OCI-LY7 (cell line): ENCODE data around the gene ZNRF1.

Source experiments
- CTCF ChIP-seq: fragments of 200-600 bp; sonication (generic); conservative IDR thresholded peaks from 2 replicates; pipeline ENCODE4 v1.5.1; 2014; ENCODE audit warnings: mild to moderate bottlenecking, antibody characterized with exemption, low read length, moderate library complexity, mixed read lengths
- EZH2phosphoT487 ChIP-seq: fragments of 200-600 bp; sonication (generic); IDR thresholded peaks from 2 replicates; pipeline ENCODE4 v1.6.1; 2018; ENCODE audit warnings: low read depth, borderline replicate concordance, mild to moderate bottlenecking, mixed run types, antibody characterized with exemption, low read length, moderate library complexity, mixed read lengths

- TF ChIP-seq CTCF (no peak), EZH2phosphoT487 (no peak)
These were observed 106.7 kb downstream of the ZNRF1 start for GRCh38 chr16:75105306-75106061.
